ENCODE measurements around the gene RAB24.

RAB24 gene

DNA sequence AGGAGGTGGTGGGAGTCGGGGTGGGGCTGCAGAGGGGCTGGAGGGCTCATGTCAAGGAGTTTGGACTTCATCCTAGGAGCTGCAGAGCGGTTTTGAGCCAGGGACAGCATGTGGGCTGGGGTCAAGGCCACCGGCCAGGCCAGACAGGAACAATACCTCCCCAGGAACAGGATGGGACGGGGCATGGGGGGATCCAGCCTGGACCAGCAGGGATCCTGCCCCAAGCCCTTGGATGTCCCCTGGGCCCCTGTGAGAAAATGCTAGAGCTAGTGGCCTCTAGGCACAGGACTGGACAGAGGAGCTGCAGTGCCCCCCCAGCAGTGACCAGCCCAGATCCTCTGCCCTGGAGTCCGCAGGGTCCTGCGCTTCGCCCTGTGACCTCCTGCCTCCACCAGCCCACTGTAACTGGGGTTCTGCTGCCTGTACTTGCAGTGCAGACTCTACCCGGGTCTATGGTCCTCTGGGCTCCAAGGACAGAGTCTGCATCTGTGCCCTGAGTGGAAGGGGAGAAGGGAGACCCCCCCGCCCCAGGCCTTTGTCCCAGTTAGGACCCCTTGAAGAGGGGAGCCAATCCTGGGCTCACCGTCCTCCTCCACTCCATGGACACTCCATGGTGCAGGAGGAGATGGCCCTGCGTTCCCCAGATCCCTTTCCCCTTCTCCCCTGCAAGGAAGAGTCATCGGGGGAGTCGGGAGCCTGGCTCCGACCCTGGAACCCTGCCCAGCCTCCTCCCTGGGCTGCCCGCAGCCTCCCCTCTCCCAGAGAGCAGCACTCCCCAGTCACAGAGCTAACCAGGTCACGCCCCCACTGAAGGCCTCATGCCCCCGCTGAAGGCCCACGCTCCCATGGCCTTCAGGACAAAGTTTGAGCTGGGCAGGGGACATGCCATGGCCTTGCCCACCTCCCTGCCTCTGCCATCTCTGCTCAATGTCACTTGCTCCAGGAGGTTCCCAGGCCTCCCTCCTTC, 11.1 kb upstream of the RAB24 start:
- DNase-seq (ENCODE audit: low read depth): no peak
- TF ChIP-seq, protein P1, sequence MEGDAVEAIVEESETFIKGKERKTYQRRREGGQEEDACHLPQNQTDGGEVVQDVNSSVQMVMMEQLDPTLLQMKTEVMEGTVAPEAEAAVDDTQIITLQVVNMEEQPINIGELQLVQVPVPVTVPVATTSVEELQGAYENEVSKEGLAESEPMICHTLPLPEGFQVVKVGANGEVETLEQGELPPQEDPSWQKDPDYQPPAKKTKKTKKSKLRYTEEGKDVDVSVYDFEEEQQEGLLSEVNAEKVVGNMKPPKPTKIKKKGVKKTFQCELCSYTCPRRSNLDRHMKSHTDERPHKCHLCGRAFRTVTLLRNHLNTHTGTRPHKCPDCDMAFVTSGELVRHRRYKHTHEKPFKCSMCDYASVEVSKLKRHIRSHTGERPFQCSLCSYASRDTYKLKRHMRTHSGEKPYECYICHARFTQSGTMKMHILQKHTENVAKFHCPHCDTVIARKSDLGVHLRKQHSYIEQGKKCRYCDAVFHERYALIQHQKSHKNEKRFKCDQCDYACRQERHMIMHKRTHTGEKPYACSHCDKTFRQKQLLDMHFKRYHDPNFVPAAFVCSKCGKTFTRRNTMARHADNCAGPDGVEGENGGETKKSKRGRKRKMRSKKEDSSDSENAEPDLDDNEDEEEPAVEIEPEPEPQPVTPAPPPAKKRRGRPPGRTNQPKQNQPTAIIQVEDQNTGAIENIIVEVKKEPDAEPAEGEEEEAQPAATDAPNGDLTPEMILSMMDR (IDR thresholded peaks at IDR 0.05; ENCODE audit: low read length, missing control alignments): no peak
- H3K4me3 ChIP-seq (replicated peaks; ENCODE audit: low read depth, low read length): no peak overlapping the region

DNA sequence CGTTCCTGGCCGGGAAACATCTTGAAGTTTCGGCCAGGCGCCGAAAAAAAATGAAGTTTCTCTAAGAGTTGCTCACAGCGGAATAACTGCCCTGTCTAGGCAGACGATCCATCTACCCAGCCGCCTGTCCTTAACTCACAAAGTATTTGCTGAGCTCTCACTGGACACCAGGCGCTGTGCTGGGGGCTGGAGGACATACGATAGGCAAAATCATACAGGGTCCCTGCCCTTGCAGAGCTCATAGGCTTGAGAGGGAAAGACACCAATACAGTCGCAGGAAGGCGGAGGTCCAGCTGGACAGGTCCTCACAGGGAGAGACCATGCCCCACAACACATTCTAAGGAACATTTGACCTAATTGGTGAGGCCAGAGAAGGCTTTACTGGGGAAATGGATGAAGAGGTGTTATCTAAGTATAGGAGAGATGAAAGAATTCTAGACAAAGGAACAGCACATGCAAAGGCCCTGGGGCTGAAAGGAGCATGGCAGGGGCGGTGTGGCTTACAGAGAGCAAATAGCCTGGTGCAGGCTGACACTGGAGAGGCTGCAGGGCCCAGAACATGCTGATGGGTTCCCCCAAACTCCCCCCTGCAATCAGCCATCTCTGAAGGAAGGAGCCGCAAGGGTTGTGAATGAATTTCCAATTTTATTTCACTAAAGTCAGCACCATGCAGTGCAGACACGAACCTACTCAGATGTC, 10.2 kb upstream of the RAB24 start:
- TF ChIP-seq, protein P1 (IDR thresholded peaks at IDR 0.05; ENCODE audit: low read length, missing control alignments): no peak

DNA sequence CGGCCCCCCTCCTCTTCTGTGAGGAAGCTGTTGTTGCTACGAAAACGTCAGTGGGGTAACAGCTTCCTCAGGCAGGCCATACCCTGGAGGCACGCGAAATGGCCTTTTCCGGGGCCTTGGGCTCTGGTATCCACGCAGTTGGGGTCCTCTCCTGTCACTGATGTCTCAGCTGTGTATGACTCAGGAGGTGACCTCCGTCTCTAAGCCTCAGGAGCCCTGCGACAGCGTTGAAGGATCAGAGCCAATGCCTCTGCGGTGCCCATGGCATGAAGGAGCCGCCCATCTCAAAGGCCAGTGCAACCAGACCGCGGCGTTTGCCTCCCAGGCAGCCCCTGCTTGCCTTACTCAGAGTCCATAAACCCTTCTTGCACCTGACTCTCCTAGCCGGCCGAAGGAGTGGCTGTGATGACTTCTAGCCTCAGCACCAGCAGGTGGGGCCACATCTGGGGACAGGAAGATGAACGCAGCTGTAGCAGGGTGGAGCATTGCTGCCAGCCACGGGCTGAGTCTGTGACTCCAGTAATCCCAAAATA, 9.2 kb upstream of the RAB24 start:
- no peak for DNase-seq (ENCODE audit: low read depth)
- peak overlapping the region; percentile 34 for H3K4me3 ChIP-seq (replicated peaks; ENCODE audit: low read depth, low read length)
- TF ChIP-seq, protein P1 (IDR thresholded peaks at IDR 0.05; ENCODE audit: low read length, missing control alignments): no peak

More for the DNA sequence above, 10.2 kb upstream of the RAB24 start:
- DNase-seq (ENCODE audit: low read depth): no peak
- H3K4me3 ChIP-seq (replicated peaks; ENCODE audit: low read depth, low read length): no peak overlapping the region

DNA sequence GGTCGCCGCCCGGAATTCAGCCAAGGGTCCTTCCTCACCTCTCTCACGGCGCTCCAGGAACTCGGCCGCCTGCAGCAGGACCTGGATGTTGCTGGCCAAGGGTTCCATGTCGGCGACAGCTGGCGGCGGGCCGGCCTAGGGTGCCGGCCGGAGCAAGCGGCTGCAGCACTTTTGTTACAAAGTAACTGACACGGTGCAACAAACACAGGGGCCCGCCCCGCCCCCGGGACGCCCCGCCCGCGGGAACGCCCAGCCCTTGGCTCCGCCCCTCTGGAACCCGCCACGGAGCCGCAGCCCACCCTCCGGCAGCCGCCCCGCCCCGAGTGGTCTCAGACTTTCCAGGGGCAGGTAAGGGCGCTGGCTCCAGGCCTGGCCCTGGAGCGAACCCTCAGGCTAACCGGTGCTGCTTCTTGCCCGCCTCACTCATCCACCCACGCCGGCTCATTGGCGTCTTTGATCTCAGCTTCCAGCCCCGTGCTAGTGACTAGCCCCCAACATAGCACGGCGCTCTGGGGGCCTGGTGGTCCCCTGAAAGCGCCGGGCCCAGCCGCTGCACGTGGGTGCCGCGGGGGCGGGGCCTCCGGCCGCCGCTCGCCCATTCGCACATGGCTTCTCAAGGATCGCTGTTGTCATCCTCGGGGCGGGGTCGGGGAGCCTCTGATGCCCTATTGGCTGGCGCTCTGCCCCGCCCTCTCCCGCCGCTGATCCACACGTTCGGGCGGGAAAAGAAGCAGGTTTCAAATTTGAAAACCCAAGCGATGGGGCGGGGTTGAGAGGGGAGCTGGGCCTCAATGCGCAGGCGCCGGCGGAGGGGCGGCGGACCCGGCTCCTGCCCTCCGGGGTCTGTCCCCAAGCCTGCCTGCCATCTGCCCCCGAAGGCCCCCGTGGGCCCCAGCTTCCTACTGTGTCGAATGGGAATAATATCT, 8.5 kb upstream of the RAB24 start, which contains the start of gene MXD3:
TSS of gene MXD3 (minus strand) at position 176 of the 926 bp plus-strand sequence. CDS start at position 108, 68 bp downstream.
- DNase-seq (ENCODE audit: low read depth): peak; percentile 91
- peak within 1 kb of the TSS; percentile 63 for H3K4me3 ChIP-seq (replicated peaks; ENCODE audit: low read depth, low read length)
- TF ChIP-seq, protein P1 (IDR thresholded peaks at IDR 0.05; ENCODE audit: low read length, missing control alignments): no peak

DNA sequence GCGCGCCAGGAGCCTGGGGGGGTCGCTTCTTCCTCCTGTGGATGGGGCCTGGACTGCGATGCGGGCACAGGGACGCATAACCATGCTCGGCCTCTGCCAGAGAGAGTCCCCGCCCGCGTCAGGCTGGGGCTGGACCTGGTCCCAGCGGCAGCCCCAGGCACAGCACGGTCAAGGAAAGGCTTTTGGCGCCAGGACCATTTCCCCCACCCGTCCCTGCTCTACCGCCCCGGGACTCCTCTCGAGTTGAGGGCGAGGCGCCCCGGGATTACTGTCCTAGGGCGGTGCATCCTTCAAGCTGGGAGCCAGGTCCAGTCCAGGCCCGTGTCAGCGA, 7.8 kb upstream of the RAB24 start:
- H3K4me3 ChIP-seq (replicated peaks; ENCODE audit: low read depth, low read length): peak overlapping the region; percentile 63
- TF ChIP-seq, protein P1 (IDR thresholded peaks at IDR 0.05; ENCODE audit: low read length, missing control alignments): no peak
- DNase-seq (ENCODE audit: low read depth): no peak

DNA sequence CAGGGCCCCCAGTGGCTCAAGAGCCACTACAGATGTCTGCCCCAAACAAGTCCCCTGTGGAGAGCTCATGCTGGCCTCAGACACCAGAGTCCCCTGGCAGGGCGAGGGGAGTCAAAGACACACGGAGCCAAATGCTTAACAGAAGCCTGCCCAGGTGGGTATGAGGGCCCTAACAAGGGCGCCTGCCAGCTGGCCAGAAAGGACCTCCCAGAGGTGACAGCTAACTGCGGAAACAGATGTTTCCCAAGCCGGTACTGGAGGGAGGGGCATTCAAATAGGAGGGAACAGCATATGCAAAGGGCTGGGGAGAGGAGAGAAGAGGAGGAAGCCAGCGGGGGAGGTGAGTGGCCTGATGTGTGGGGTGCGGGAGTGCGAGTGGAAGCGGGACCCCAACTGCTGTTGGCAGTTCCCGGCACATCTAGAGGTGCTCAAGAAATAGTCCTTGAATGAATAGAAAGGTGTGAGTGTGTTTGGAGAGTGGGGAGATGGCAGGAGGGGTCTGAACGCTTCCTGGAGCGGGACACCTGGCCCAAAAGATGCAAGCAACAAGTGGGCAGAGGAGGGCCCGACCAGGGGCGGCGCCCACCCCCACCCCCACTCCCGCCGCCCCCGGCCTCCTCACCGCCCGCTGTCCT, 7.4 kb upstream of the RAB24 start:
- H3K4me3 ChIP-seq (replicated peaks; ENCODE audit: low read depth, low read length): peak overlapping the region; percentile 63
- TF ChIP-seq, protein P1 (IDR thresholded peaks at IDR 0.05; ENCODE audit: low read length, missing control alignments): no peak
- peak; percentile 27 for DNase-seq (ENCODE audit: low read depth)
